HEK293 (cell line): ENCODE results near the gene SKAP1.
A peak's percentile ranks its signal among the peaks of the same experiment; 100 is the strongest.

Source experiments
- GLI4 ChIP-seq: fragments of 450-650 bp; formaldehyde crosslinking; IDR thresholded peaks from 2 replicates; pipeline ENCODE4 v1.5.1; 2016; ENCODE audit warnings: missing biosample characterization, missing genetic modification characterization
- HOXA7 ChIP-seq: sonication (generic); formaldehyde crosslinking; IDR thresholded peaks from 2 replicates; pipeline ENCODE4 v1.8.1; 2022; ENCODE audit warnings: missing genetic modification reagents, borderline replicate concordance
- KLF1 ChIP-seq: fragments of 450-650 bp; formaldehyde crosslinking; IDR thresholded peaks from 2 replicates; pipeline ENCODE4 v1.5.1; 2016; ENCODE audit warnings: missing biosample characterization, missing genetic modification characterization
- MYNN ChIP-seq: fragments of 450-650 bp; formaldehyde crosslinking; IDR thresholded peaks from 2 replicates; pipeline ENCODE4 v1.5.1; 2016; ENCODE audit warnings: missing biosample characterization, missing genetic modification characterization, borderline replicate concordance
- RBAK ChIP-seq: fragments of 450-650 bp; formaldehyde crosslinking; IDR thresholded peaks from 2 replicates; pipeline ENCODE4 v1.5.1; 2016; ENCODE audit warnings: missing biosample characterization, missing genetic modification characterization
- SCRT1 ChIP-seq: fragments of 450-650 bp; formaldehyde crosslinking; IDR thresholded peaks from 2 replicates; pipeline ENCODE4 v1.5.1; 2016; ENCODE audit warnings: missing biosample characterization, missing genetic modification characterization, borderline replicate concordance
- SP7 ChIP-seq: fragments of 450-650 bp; formaldehyde crosslinking; IDR thresholded peaks from 2 replicates; pipeline ENCODE4 v1.5.1; 2016; ENCODE audit warnings: missing biosample characterization, missing genetic modification characterization
- YY2 ChIP-seq: fragments of 450-650 bp; formaldehyde crosslinking; IDR thresholded peaks from 2 replicates; pipeline ENCODE4 v1.5.1; 2016; ENCODE audit warnings: missing biosample characterization, missing genetic modification characterization
- ZBTB7A ChIP-seq: fragments of 450-650 bp; formaldehyde crosslinking; IDR thresholded peaks from 2 replicates; pipeline ENCODE4 v1.5.1; 2016; ENCODE audit warnings: low read depth, missing biosample characterization, missing genetic modification characterization
- ZBTB8A ChIP-seq: fragments of 450-650 bp; formaldehyde crosslinking; IDR thresholded peaks from 2 replicates; pipeline ENCODE4 v1.5.1; 2016; ENCODE audit warnings: missing biosample characterization, missing genetic modification characterization
- ZFHX2 ChIP-seq: fragments of 450-650 bp; formaldehyde crosslinking; conservative IDR thresholded peaks from 2 replicates; pipeline ENCODE4 v1.5.1; 2016; ENCODE audit warnings: missing biosample characterization, missing genetic modification characterization
- ZNF146 ChIP-seq: fragments of 450-650 bp; formaldehyde crosslinking; IDR thresholded peaks from 2 replicates; pipeline ENCODE4 v1.5.1; 2016; ENCODE audit warnings: missing biosample characterization, missing genetic modification characterization
- ZNF169 ChIP-seq: fragments of 450-650 bp; formaldehyde crosslinking; IDR thresholded peaks from 2 replicates; pipeline ENCODE4 v1.5.1; 2016; ENCODE audit warnings: missing biosample characterization, missing genetic modification characterization
- ZNF266 ChIP-seq: fragments of 450-650 bp; formaldehyde crosslinking; IDR thresholded peaks from 2 replicates; pipeline ENCODE4 v1.5.1; 2016; ENCODE audit warnings: missing biosample characterization, missing genetic modification characterization, low read depth
- ZNF292 ChIP-seq: fragments of 450-650 bp; formaldehyde crosslinking; IDR thresholded peaks from 2 replicates; pipeline ENCODE4 v1.5.1; 2016; ENCODE audit warnings: low read depth, missing biosample characterization, missing genetic modification characterization, borderline replicate concordance
- ZNF341 ChIP-seq: fragments of 450-650 bp; formaldehyde crosslinking; IDR thresholded peaks from 2 replicates; pipeline ENCODE4; 2016; ENCODE audit warnings: low read depth, missing biosample characterization, missing genetic modification characterization
- ZNF366 ChIP-seq: fragments of 450-650 bp; formaldehyde crosslinking; conservative IDR thresholded peaks from 2 replicates; pipeline ENCODE4 v1.5.1; 2016; ENCODE audit warnings: missing biosample characterization, missing genetic modification characterization
- ZNF37A ChIP-seq: fragments of 450-650 bp; IDR thresholded peaks from 2 replicates; pipeline ENCODE4 v1.5.1; 2018; ENCODE audit warnings: missing biosample characterization, missing genetic modification characterization
- ZNF423 ChIP-seq: fragments of 450-650 bp; formaldehyde crosslinking; IDR thresholded peaks from 2 replicates; pipeline ENCODE4 v1.5.1; 2016; ENCODE audit warnings: missing biosample characterization, missing genetic modification characterization
- ZNF48 ChIP-seq: fragments of 450-650 bp; formaldehyde crosslinking; IDR thresholded peaks from 2 replicates; pipeline ENCODE4 v1.5.1; 2016; ENCODE audit warnings: missing biosample characterization, missing genetic modification characterization
- ZNF561 ChIP-seq: fragments of 450-650 bp; IDR thresholded peaks from 2 replicates; pipeline ENCODE4 v1.5.1; 2018; ENCODE audit warnings: missing biosample characterization, missing genetic modification characterization, borderline replicate concordance
- ZNF747 ChIP-seq: fragments of 450-650 bp; formaldehyde crosslinking; IDR thresholded peaks from 2 replicates; pipeline ENCODE4 v1.5.1; 2016; ENCODE audit warnings: missing biosample characterization, missing genetic modification characterization
- ZNF777 ChIP-seq: fragments of 450-650 bp; formaldehyde crosslinking; IDR thresholded peaks from 2 replicates; pipeline ENCODE4 v1.5.1; 2017; ENCODE audit warnings: missing biosample characterization, missing genetic modification characterization, borderline replicate concordance
- ZNF843 ChIP-seq: fragments of 450-650 bp; formaldehyde crosslinking; IDR thresholded peaks from 2 replicates; pipeline ENCODE4 v1.5.1; 2016; ENCODE audit warnings: missing biosample characterization, missing genetic modification characterization
- ZSCAN16 ChIP-seq: fragments of 450-650 bp; formaldehyde crosslinking; IDR thresholded peaks from 2 replicates; pipeline ENCODE4 v1.5.1; 2016; ENCODE audit warnings: missing biosample characterization, missing genetic modification characterization
- TF ChIP-seq, protein P1 (sequence below): fragments of 450-650 bp; formaldehyde crosslinking; IDR thresholded peaks from 2 replicates; pipeline ENCODE4 v1.5.1; 2016; ENCODE audit warnings: missing biosample characterization, missing genetic modification characterization
- TF ChIP-seq, protein P2 (sequence below): fragments of 450-650 bp; formaldehyde crosslinking; IDR thresholded peaks from 2 replicates; pipeline ENCODE4 v1.5.1; 2017; ENCODE audit warnings: missing biosample characterization, missing genetic modification characterization
- TF ChIP-seq, protein P3 (sequence below): fragments of 450-650 bp; formaldehyde crosslinking; IDR thresholded peaks from 2 replicates; pipeline ENCODE4 v1.5.1; 2016; ENCODE audit warnings: missing biosample characterization, missing genetic modification characterization

Gene SKAP1

DNA sequence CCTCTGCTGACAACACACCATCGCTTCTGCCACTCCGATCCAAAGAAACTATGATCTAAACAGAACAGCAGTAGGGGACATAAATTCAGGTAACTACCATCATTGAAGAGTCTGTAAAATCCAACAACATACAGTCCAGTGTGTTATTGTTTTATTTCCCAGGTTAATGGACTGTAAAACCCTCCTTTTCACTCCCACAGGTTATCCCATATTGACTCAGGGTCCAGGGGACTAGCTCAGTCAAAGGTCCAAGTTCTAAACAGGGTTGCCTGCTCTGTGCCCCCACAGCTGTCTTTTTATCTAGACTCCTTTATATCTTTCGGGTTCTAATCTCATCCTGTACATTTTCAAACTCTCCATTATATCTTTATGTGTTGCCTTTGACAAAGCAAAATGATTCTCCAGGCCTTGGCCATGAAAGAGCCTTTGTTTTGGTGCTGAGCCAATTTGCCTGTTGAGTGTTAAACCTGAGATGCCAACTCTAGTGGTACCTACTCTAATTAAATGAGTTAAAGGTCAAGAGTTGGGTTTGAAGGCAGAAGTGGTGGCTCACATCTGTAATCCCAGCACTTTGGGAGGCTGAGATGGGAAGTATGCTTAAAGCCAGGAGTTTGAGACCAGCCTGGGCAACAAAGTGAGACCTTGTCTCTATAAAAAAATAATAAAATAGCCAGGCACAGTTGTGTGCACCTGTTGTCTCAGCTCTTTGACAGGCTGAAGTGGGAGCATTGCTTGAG is 242.0 kb downstream of the SKAP1 start (continued):
- TF ChIP-seq, protein P1, sequence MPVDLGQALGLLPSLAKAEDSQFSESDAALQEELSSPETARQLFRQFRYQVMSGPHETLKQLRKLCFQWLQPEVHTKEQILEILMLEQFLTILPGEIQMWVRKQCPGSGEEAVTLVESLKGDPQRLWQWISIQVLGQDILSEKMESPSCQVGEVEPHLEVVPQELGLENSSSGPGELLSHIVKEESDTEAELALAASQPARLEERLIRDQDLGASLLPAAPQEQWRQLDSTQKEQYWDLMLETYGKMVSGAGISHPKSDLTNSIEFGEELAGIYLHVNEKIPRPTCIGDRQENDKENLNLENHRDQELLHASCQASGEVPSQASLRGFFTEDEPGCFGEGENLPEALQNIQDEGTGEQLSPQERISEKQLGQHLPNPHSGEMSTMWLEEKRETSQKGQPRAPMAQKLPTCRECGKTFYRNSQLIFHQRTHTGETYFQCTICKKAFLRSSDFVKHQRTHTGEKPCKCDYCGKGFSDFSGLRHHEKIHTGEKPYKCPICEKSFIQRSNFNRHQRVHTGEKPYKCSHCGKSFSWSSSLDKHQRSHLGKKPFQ: 0 out of 2 replicates have a peak, but pooled peaks have one; percentile 12
- no peak for TF ChIP-seq ZNF146 (tag by site-specific recombination)
- TF ChIP-seq HOXA7 (CRISPR knock-in tag): no peak
- TF ChIP-seq ZSCAN16 (tag by site-specific recombination): no peak
- TF ChIP-seq ZNF747: no peak
- no peak for TF ChIP-seq GLI4
- no peak for TF ChIP-seq ZNF341
- no peak for TF ChIP-seq ZNF48 (tag by site-specific recombination)
- no peak for TF ChIP-seq KLF1 (tag by site-specific recombination)
- no peak for TF ChIP-seq ZNF777 (tag by site-specific recombination)
- TF ChIP-seq ZFHX2 (tag by site-specific recombination): no peak
- TF ChIP-seq ZNF37A (tag by site-specific recombination): no peak
- no peak for TF ChIP-seq MYNN (tag by site-specific recombination)
- no peak for TF ChIP-seq ZNF843
- no peak for TF ChIP-seq YY2 (tag by site-specific recombination)
- no peak for TF ChIP-seq ZNF423 (tag by site-specific recombination)
- peak; percentile 71; the same call in 1 of the 2 replicates for TF ChIP-seq SCRT1 (tag by site-specific recombination)
- TF ChIP-seq ZNF561: 0 out of 2 replicates have a peak, but pooled peaks have one; percentile 17
- TF ChIP-seq ZNF292 (tag by site-specific recombination): no peak
- TF ChIP-seq ZBTB7A: no peak
- no peak for TF ChIP-seq ZNF169 (tag by site-specific recombination)
- no peak for TF ChIP-seq RBAK (tag by site-specific recombination)
- TF ChIP-seq, protein P2, sequence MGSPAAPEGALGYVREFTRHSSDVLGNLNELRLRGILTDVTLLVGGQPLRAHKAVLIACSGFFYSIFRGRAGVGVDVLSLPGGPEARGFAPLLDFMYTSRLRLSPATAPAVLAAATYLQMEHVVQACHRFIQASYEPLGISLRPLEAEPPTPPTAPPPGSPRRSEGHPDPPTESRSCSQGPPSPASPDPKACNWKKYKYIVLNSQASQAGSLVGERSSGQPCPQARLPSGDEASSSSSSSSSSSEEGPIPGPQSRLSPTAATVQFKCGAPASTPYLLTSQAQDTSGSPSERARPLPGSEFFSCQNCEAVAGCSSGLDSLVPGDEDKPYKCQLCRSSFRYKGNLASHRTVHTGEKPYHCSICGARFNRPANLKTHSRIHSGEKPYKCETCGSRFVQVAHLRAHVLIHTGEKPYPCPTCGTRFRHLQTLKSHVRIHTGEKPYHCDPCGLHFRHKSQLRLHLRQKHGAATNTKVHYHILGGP: no peak
- no peak for TF ChIP-seq ZBTB8A (tag by site-specific recombination)
- no peak for TF ChIP-seq SP7 (tag by site-specific recombination)
- no peak for TF ChIP-seq ZNF266 (tag by site-specific recombination)
- TF ChIP-seq, protein P3, sequence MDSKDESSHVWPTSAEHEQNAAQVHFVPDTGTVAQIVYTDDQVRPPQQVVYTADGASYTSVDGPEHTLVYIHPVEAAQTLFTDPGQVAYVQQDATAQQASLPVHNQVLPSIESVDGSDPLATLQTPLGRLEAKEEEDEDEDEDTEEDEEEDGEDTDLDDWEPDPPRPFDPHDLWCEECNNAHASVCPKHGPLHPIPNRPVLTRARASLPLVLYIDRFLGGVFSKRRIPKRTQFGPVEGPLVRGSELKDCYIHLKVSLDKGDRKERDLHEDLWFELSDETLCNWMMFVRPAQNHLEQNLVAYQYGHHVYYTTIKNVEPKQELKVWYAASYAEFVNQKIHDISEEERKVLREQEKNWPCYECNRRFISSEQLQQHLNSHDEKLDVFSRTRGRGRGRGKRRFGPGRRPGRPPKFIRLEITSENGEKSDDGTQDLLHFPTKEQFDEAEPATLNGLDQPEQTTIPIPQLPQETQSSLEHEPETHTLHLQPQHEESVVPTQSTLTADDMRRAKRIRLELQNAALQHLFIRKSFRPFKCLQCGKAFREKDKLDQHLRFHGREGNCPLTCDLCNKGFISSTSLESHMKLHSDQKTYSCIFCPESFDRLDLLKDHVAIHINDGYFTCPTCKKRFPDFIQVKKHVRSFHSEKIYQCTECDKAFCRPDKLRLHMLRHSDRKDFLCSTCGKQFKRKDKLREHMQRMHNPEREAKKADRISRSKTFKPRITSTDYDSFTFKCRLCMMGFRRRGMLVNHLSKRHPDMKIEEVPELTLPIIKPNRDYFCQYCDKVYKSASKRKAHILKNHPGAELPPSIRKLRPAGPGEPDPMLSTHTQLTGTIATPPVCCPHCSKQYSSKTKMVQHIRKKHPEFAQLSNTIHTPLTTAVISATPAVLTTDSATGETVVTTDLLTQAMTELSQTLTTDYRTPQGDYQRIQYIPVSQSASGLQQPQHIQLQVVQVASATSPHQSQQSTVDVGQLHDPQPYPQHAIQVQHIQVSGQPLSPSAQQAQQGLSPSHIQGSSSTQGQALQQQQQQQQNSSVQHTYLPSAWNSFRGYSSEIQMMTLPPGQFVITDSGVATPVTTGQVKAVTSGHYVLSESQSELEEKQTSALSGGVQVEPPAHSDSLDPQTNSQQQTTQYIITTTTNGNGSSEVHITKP: no peak; the same call in 1 of the 2 replicates
- TF ChIP-seq ZNF366 (tag by site-specific recombination): no peak
- TF ChIP-seq, all 188 proteins: peak for 8
